Measurements from ENCODE around the gene CBX1. TPM values are rescaled to one million over a fixed set of nuclear protein-coding genes. Genes with fewer than 3 reads are reported as not detected.

The CBX1 gene
- total RNA-seq, 1 experiment from 2014 or later: 157 TPM

DNA sequence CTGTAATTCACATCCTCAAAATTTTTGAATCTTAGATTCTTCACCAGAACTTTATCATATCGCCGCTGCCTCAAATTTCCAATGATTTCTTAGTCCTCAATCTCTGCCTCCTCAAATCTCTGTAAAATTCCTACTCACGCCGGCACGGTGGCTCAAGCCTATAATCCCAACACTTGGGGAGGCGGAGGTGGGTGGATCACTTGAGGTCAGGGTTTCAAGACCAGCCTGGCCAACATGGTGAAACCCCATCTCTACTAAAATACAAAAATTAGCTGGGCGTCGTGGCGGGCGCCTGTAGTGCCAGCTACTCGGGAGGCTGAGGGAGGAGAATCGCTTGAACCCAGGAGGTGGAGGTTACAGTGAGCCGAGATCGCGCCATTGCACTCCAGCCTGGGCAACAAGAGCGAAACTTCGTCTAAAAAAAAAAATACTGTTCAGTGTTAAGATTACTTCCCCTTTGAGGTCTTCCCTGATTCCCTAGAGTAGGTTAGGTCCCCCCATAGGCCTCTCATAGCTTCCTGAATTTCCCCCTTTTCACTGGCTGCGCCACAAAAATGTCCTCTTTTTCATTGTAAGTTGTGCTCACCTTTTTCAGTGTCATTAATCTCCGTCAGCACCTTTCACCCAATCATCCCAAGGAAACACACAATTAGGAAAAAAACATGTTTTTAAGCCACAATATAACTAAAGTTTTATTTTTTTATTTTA, 919 bp upstream of the CBX1 start:
- H3K4me1 ChIP-seq (ENCODE audit: control insufficient read depth, insufficient read depth, low read length): peaks cover 13% of the 10 kb centered on the region
- H3K36me3 ChIP-seq (ENCODE audit: control insufficient read depth, insufficient read depth, low read length): peaks cover 4% of the 10 kb centered on the region; the same call in 1 of the 2 replicates
- intact Hi-C loops (cut with micrococcal nuclease; ENCODE audit: unreplicated experiment) (no loop called here), in situ Hi-C loops (cut with HindIII; ENCODE audit: low pct_unique_long_range_greater_than_20kb, low sequenced_read_pairs) (no loop called here)
- H3K9me3 ChIP-seq (ENCODE audit: control insufficient read depth, insufficient read depth, low read depth, low read length): no peaks in the 10 kb centered on the region
- TF ChIP-seq POLR2AphosphoS5 (IDR thresholded peaks at IDR 0.05; ENCODE audit: low read depth, low read length) (no peak), SIN3A (IDR thresholded peaks at IDR 0.05; ENCODE audit: borderline replicate concordance, insufficient read depth, low read depth, low read length) (no peak), TCF7L2 (IDR thresholded peaks at IDR 0.05; ENCODE audit: low read depth, low read length) (no peak)
- TF ChIP-seq, protein P1, sequence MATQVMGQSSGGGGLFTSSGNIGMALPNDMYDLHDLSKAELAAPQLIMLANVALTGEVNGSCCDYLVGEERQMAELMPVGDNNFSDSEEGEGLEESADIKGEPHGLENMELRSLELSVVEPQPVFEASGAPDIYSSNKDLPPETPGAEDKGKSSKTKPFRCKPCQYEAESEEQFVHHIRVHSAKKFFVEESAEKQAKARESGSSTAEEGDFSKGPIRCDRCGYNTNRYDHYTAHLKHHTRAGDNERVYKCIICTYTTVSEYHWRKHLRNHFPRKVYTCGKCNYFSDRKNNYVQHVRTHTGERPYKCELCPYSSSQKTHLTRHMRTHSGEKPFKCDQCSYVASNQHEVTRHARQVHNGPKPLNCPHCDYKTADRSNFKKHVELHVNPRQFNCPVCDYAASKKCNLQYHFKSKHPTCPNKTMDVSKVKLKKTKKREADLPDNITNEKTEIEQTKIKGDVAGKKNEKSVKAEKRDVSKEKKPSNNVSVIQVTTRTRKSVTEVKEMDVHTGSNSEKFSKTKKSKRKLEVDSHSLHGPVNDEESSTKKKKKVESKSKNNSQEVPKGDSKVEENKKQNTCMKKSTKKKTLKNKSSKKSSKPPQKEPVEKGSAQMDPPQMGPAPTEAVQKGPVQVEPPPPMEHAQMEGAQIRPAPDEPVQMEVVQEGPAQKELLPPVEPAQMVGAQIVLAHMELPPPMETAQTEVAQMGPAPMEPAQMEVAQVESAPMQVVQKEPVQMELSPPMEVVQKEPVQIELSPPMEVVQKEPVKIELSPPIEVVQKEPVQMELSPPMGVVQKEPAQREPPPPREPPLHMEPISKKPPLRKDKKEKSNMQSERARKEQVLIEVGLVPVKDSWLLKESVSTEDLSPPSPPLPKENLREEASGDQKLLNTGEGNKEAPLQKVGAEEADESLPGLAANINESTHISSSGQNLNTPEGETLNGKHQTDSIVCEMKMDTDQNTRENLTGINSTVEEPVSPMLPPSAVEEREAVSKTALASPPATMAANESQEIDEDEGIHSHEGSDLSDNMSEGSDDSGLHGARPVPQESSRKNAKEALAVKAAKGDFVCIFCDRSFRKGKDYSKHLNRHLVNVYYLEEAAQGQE (IDR thresholded peaks at IDR 0.05; ENCODE audit: insufficient read depth in 1 of 2, low read depth in 2 of 2, low read length in 1 of 2): no peak
- TF ChIP-seq, protein P2, sequence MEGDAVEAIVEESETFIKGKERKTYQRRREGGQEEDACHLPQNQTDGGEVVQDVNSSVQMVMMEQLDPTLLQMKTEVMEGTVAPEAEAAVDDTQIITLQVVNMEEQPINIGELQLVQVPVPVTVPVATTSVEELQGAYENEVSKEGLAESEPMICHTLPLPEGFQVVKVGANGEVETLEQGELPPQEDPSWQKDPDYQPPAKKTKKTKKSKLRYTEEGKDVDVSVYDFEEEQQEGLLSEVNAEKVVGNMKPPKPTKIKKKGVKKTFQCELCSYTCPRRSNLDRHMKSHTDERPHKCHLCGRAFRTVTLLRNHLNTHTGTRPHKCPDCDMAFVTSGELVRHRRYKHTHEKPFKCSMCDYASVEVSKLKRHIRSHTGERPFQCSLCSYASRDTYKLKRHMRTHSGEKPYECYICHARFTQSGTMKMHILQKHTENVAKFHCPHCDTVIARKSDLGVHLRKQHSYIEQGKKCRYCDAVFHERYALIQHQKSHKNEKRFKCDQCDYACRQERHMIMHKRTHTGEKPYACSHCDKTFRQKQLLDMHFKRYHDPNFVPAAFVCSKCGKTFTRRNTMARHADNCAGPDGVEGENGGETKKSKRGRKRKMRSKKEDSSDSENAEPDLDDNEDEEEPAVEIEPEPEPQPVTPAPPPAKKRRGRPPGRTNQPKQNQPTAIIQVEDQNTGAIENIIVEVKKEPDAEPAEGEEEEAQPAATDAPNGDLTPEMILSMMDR (IDR thresholded peaks at IDR 0.05): no peak
- ATAC-seq (no peak), DNase-seq (ENCODE audit: low read depth, low spot score) (no peak)
- peak overlapping the region; percentile 86 for H3K27ac ChIP-seq (ENCODE audit: low read length)
- CTCF ChIA-PET: no interaction called here
- no TSS peak for BruUV-seq (replicated peaks)
- POLR2A ChIA-PET: interaction anchor here (0.6 kb wide), 1 partner anchor 125 kb away, joined by 3 read pairs; no protein-coding TSS in a partner anchor
- H3K4me3 ChIP-seq (ENCODE audit: low read depth in 2 of 2, low read length in 2 of 2): peak overlapping the region; percentile 66 to 78
- no peaks in the 10 kb centered on the region for H3K27me3 ChIP-seq (ENCODE audit: control insufficient read depth, insufficient read depth, low read length)

DNA sequence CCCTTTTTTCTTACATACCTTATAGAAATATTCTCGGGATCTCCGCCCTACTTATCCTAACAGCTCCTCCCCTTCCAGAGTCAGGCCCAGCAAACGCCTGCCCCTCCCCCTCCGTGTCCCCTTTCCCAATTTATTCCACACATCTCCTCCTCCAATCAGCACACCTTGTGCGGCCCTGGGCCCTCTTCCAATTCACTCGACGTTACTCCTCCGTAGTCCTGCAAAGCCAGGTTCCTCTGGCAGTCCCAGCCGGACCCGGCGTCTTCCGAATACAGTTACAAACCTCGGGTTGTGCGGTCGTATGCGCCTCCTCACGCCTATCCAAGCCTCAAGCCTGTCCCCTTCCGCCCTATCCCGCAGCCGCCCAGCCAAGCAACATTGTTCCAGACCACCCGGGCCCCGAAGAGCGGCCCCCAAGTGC, 677 bp downstream of the CBX1 start:
- H3K4me3 ChIP-seq (ENCODE audit: low read depth in 2 of 2, low read length in 2 of 2): peak overlapping the region; percentile 66 to 78
- peaks cover 13% of the 10 kb centered on the region for H3K4me1 ChIP-seq (ENCODE audit: control insufficient read depth, insufficient read depth, low read length)
- CTCF ChIA-PET: no interaction called here
- no peaks in the 10 kb centered on the region for H3K27me3 ChIP-seq (ENCODE audit: control insufficient read depth, insufficient read depth, low read length)
- POLR2A ChIA-PET: interaction anchor here (0.7 kb wide), 1 partner anchor 228 kb away, joined by 6 read pairs; no protein-coding TSS in a partner anchor
- ATAC-seq (peak; percentile 46), DNase-seq (ENCODE audit: low read depth, low spot score) (peak; percentile 12)
- BruUV-seq (replicated peaks): no TSS peak
- TF ChIP-seq SIN3A (IDR thresholded peaks at IDR 0.05; ENCODE audit: borderline replicate concordance, insufficient read depth, low read depth, low read length) (no peak), POLR2AphosphoS5 (IDR thresholded peaks at IDR 0.05; ENCODE audit: low read depth, low read length) (no peak), TCF7L2 (IDR thresholded peaks at IDR 0.05; ENCODE audit: low read depth, low read length) (no peak)
- TF ChIP-seq, protein P2 (IDR thresholded peaks at IDR 0.05): no peak
- TF ChIP-seq, protein P1 (IDR thresholded peaks at IDR 0.05; ENCODE audit: insufficient read depth in 1 of 2, low read depth in 2 of 2, low read length in 1 of 2): no peak
- in situ Hi-C loops (cut with HindIII; ENCODE audit: low pct_unique_long_range_greater_than_20kb, low sequenced_read_pairs) (no loop called here), intact Hi-C loops (cut with micrococcal nuclease; ENCODE audit: unreplicated experiment) (no loop called here)
- peak overlapping the region; percentile 86 for H3K27ac ChIP-seq (ENCODE audit: low read length)
- no peaks in the 10 kb centered on the region for H3K9me3 ChIP-seq (ENCODE audit: control insufficient read depth, insufficient read depth, low read depth, low read length)
- H3K36me3 ChIP-seq (ENCODE audit: control insufficient read depth, insufficient read depth, low read length): peaks cover 4% of the 10 kb centered on the region; the same call in 1 of the 2 replicates
